Limb (tissue), 2 donors: ENCODE measurements around the gene BZW2.
"Not testable (repeated sequence)": the region's sequence is repeated elsewhere in the genome, so short reads cannot be mapped to it uniquely, and the experiment has no call there.

Source experiments
- DNase-seq, 2 donors: peaks; one replicate each; pipeline ENCODE4 v3.0.0-alpha.2; 2016; ENCODE audit errors: extremely low spot score in 2 of 2

The BZW2 gene

DNA sequence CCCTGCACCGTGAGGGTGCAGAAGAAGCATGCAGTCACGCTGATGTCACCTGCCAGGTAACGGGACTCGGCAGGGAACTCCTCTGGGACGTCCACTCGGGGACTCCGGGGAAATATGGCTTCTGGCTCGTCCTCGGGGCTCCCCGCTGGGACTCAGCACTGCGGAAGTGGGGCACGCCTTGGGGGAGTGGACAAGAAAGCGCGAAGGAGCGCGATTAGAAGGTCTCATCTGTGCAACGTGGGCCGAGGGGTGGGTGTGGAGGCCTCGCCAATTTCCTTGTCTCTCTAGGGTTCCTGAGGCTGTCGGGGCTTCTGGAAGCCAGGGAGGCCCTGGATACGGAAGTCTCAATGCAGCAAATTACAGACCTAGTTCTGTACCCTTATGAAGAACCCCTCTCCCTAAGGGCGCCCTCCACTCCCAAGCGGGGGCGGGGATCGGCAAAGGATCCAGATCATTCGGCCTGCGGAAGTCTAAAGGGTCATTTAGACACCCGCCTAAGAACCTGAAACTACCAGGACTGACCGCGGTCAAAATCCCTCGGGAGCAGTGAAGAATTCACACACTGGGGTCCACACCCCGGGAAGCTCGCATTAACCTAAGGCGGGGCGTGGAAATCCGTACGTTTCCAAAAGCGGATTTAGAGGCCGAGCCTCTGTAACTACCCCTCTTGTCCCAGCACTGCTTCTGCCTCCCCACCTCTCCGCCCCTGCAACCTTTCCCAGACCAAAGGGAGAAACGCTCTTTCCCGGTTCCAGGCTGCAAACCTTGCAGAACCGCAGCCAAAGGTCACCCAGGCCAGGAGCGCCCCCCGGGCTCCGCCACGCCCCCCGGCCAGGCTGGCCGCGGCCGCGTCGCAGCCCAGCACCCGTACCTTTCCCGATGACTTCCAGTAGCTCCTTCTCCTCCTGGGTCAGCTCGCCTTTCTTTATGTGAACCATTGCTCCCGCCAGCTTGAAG, 1.1 kb upstream of the BZW2 start:
- DNase-seq = peak in 1 of 2 donors; percentile 61

- no peak for DNase-seq
Measured at GRCh38 chr7:16646472-16647072, 591 bp downstream of the BZW2 start.

GRCh38 chr7:16647435-16647960, 1.5 kb downstream of the BZW2 start:
- no peak for DNase-seq

GRCh38 chr7:16648551-16648950, 2.6 kb downstream of the BZW2 start:
- DNase-seq = no peak

DNA sequence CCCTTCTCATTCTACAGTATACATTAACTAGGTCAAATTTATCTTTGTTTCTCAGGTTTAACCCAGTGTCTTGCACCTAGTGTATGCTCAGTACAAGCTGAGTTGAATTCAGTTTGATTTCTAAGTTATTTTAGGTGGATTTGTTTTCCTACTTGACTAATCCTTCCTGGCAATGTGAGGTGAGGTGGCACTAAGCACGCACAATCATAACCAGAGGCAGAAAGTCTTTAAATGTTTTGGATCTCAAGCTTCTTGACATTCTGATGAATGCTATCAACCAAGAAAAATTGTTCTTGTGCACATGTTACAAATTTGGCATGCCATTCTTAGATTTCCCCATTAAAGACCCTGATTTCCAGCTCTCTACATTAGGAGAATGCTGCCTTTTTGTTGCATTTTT, 3.2 kb downstream of the BZW2 start:
- no peak for DNase-seq

DNA sequence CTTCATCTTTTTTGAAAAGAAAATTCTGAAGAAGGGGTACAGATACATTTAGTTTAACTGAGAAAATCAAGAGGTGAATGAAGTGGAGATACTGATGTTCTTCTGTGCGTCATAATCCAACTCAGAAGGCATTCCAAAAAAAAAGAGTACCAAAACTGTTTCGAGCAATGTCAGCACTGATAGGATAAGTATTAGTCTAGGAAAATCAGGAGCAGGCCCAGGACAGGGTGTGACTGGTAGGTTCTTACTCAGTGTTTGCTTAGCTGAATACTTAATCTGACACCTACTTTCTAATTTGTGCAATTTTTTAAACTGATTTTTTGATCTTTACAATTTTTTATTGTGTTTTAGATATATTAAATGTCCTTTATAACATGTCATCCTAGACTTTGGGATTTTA, 4.3 kb downstream of the BZW2 start:
- no peak for DNase-seq

DNA sequence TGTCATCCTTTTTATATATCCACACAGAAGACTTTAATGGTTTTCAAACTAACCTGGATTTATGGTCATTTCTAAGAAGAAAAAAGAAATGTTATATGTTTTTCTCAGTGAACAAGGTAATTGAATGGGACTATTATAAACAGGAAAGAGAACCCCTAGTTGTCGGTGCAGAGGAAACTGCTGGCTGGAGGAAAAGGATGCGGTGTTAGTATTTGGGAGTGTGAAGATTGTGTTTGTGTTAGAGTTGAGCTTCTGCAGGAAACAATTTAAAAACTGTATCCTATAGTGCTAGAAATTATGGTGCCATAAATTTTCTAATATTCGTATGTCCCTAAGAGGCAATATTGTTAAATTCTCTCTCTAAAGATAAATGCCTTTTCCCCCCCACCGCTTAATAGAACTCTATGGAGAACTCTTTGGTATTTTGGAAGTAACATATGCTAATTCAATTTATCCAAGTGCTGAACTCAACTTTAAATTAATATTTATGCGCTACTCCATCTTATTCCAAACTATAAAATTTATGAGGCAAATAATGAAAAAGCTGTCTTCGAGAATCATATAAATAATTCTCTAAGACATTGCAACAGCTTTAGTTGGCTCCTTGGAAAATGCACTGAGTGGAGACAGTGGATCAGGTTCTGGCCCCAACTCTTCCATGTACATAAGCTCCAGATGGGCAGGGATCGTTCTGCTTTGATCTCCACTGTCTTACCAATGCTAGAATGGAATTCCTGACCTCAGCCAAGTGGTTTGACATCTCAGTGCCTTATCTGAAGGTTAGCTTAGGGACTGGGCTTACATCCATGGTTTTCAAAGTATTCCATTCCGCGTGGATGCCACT, 5.6 kb downstream of the BZW2 start:
- no peak for DNase-seq

- no peak for DNase-seq
Measured at GRCh38 chr7:16652240-16652583, 6.2 kb downstream of the BZW2 start.

DNA sequence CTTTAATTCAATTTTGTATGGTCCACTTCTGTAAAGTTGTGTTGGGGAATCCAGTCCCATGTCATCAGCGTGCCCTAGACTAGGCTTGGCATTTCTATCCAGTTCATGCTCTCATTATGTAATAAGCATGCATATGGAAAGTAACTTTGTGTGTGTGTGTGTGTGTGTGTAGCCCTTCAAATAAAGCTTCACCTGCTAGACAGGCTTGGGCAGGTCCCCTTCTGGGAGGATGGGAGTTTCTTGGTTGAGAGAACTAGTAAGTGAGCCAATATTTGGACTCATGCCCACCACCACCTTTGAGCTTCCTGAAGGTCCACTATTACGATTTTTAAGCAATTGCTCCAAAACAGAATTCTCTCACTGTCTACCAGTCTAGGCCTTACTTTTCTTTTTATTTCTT, 6.9 kb downstream of the BZW2 start:
- DNase-seq = no peak

DNA sequence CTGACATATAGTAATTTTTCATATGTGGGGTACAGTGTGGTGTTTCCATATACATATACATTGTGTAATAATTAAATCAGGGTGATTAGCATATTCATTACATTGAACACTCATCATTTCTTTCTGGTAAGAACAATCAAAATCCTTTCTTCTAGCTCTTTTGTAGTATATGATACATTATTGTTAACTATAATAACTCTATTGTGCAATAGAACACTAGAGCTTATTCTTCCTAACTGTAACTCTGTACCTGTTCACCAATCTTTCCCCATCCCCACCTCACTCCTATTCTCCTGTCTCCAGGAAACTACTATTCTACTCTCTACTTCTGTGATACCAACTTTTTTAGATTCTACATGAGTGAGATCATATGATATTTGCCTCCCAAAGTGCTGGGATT, 9.4 kb downstream of the BZW2 start:
- DNase-seq = no peak

DNA sequence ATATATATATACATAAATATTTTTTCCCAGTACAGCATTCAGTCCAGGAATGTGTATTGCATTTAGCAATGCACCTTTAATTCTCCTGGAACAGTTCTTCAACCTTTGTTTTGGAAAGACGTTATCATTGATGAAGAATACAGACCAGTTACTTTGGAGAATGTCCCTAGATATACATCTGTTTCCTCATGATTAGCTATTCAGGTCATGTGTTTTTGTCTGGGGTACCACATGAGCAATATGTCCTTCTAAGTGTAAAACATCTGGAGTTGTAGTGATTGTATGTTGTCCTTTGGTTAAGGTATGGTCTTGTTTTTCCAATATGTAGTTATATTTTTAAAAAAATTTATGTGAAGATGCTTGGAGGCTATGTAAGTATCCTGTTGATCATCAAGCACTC, 10.2 kb downstream of the BZW2 start:
- no peak for DNase-seq

GRCh38 chr7:16657656-16658279, 11.8 kb downstream of the BZW2 start:
- DNase-seq = no peak

DNA sequence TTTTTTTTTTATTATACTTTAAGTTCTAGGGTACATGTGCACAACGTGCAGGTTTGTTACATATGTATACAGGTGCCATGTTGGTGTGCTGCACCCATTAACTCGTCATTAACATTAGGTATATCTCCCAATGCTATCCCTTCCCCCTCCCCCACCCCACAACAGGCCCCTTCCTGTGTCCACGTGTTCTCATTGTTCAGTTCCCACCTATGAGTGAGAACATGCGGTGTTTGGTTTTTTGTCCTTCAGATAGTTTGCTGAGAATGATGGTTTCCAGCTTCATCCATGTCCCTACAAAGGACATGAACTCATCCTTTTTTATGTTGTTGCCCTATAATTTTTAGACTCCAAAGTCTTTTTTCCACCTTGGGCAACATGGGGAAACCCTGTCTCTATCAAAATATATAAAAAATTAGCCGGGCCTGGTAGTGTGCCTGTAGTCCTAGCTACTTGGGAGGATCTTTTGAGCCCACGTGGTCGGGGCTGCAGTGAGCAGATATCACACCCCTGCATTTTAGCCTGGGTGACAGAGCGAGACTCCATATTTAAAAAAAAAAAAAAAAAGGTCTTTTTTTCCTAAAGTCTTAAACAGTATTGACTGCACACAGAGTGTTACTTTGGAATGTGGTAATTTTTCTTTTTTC, 14.0 kb downstream of the BZW2 start:
- DNase-seq = not testable (repeated sequence)

GRCh38 chr7:16660702-16661464, 14.9 kb downstream of the BZW2 start:
- DNase-seq = peak in 1 of 2 donors; percentile 39

- DNase-seq = no peak
Measured at GRCh38 chr7:16661924-16662323, 15.9 kb downstream of the BZW2 start.

DNA sequence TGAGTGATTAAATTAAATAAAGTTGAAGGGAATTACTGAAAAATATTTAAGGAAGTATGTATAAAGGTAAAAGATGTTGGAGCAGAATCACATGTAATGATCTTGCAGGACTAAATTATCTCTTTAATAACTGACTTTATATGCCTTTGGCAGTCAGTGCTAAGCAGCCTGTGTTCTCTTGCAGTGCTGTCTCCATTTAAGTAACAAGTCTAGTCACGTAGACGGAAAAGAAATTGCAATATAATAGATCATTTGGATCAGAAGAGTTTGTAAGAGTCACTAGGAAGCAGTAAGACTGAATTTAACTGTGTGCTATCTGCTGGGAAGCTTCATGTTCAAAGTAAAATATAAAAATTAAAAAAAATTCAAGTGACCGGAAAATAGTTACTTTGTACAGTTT, 21.4 kb downstream of the BZW2 start:
- DNase-seq = no peak

DNA sequence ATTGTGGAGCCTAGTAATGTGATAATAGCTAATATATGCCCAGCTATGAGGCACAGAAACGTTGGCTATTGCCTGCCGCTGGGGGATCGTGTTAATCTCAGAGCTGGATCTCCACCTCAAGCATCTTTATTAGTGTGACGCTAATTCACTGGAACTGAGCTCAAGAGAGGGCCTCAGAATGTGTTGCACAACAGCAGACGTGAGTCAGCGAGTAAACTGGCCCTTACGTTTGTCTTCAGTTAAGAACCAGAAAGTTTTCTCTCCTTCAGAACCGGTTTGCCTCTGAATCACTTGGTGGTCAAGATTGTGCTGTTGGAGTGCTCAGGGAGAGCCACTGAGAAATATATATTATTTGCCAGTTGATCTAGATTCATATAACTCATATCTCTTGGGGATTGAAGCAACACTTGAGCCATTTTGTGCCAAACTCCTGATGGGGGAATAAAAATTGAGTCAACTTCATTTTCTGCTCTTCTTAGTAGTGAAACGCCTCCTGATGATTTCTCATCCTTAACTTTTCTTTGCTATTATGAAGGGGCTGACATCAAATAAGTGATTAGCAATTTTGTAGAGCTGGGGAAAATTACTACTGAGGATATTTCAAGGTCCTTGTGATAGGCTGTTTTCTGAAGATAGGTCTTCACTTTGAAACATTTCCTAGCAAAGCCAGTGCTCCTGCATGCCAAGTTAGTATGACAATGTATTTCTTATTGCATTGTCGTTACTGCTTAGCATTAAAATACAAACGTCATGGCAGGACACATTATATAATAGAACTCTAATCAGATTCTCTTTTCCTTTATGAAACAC, 22.3 kb downstream of the BZW2 start:
- no peak for DNase-seq

- no peak for DNase-seq
Measured at GRCh38 chr7:16668978-16669377, 23.0 kb downstream of the BZW2 start.

- no peak for DNase-seq
Measured at GRCh38 chr7:16669581-16669980, 23.6 kb downstream of the BZW2 start.
